Astrocyte (in vitro differentiated cells and primary cell): ENCODE measurements around the gene CPXM1.

Experiments
- CTCF ChIP-seq: IDR thresholded peaks from 2 replicates; pipeline ENCODE4 v1.5.1; 2011; ENCODE audit warnings: low read depth, mild to moderate bottlenecking, inconsistent platforms, low read length, moderate library complexity; ENCODE audit not compliant: insufficient read depth
- EZH2 ChIP-seq: IDR thresholded peaks from 2 replicates; pipeline ENCODE4 v1.6.1; 2012; ENCODE audit warnings: mild to moderate bottlenecking, low read length, inconsistent platforms; ENCODE audit not compliant: insufficient read depth

GRCh38 chr20:2846698-2847097, 46.3 kb upstream of the CPXM1 start:
- TF ChIP-seq CTCF (no peak), EZH2 (no peak)
